ENCODE results near the gene TLE6.
"Not testable (repeated sequence)": the region's sequence is repeated elsewhere in the genome, so short reads cannot be mapped to it uniquely, and the experiment has no call there.

Gene TLE6

DNA sequence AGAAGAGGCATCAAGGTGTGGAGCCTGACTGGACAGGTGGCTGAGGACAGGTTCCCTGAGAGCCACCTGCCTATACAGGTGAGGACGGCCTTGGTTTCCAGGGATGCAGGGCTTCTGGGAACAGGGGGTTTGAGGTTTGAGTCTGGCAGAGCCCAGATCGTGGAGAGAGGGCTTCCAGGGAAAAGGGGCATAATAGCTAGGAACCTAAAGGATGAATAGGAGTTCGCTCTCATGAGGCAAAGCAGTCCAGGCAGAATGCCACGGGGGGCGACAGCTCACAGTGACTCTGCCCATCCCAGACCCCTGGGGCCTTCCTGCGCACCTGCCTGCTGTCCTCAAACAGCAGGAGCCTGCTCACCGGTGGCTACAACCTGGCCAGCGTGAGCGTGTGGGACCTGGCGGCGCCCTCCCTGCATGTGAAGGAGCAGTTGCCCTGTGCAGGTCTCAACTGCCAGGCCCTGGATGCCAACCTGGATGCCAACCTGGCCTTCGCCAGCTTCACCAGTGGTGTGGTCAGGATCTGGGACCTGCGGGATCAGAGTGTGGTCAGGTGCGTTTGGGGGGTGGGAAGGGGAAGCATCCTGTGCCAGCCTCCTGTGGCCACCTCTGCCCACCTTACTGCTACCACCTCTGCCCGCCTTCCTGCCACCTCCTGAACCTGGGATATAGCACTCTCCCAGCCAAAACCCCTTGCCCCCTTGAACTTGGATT, 12.0 kb downstream of the TLE6 start:
- no peaks in the 10 kb centered on the region for H3K9me3 ChIP-seq (ENCODE audit: insufficient read depth, low read depth, low read length)
- H3K9ac ChIP-seq (ENCODE audit: low read depth, low read length) = no peak overlapping the region
- no peak overlapping the region for H3K27ac ChIP-seq (ENCODE audit: low read length)
- H3K27me3 ChIP-seq (ENCODE audit: insufficient read depth, low read length) = peaks cover 53% of the 10 kb centered on the region
- H3K4me1 ChIP-seq (ENCODE audit: insufficient read depth, low read length) = peaks cover 13% of the 10 kb centered on the region; the same call in 1 of the 2 replicates
- no peak overlapping the region for H3K4me3 ChIP-seq (ENCODE audit: low read length)
- H3K36me3 ChIP-seq (ENCODE audit: insufficient read depth, low read depth, low read length) = no peaks in the 10 kb centered on the region

DNA sequence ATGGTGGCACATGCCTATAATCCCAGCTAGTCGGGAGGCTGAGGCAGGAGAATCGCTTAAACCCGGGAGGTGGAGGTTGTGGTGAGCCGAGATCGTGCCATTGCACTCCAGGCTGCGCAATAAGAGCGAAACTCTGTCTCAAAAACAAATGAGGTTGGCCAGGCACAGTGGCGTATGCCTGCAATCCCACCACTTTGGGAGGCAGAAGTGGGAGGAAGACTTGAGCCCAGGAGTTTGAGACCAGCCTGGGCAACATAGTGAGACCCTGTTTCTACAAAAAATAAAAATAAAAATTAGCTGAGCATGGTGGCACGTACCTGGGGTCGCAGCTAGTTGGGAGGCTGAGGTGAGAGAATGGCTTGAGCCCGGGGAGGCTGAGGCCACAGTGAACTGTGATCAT, 15.0 kb downstream of the TLE6 start:
- H3K27ac ChIP-seq (ENCODE audit: low read length); H3K36me3 ChIP-seq (ENCODE audit: insufficient read depth, low read depth, low read length); H3K9me3 ChIP-seq (ENCODE audit: insufficient read depth, low read depth, low read length); H3K4me1 ChIP-seq (ENCODE audit: insufficient read depth, low read length); H3K4me3 ChIP-seq (ENCODE audit: low read length); H3K9ac ChIP-seq (ENCODE audit: low read depth, low read length): not testable (repeated sequence)
- H3K27me3 ChIP-seq (ENCODE audit: insufficient read depth, low read length) = peaks cover 27% of the 10 kb centered on the region

DNA sequence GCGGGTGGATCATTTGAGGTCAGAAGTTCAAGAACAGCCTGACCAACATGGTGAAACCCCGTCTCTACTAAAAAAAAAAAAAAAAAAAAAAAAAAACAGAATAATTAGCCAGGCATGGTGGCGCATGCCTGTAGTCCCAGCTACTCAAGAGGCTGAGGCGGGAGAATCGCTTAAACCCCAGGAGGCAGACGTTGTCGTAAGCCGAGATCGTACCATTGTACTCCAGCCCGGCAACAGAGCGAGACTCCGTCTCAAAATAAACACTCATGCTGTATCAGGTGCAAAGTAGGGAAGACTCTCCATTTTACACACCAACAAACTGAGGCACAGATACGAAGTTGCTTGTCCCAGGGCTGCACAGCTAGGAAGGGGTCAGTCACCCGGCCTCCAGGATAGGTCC, 15.6 kb downstream of the TLE6 start:
- Histone ChIP-seq H3K4me3 (ENCODE audit: low read length) (no peak overlapping the region), H3K4me1 (ENCODE audit: insufficient read depth, low read length) (no peaks in the 10 kb centered on the region), H3K27ac (ENCODE audit: low read length) (no peak overlapping the region), H3K36me3 (ENCODE audit: insufficient read depth, low read depth, low read length) (no peaks in the 10 kb centered on the region), H3K9ac (ENCODE audit: low read depth, low read length) (no peak overlapping the region), H3K9me3 (ENCODE audit: insufficient read depth, low read depth, low read length) (no peaks in the 10 kb centered on the region), H3K27me3 (ENCODE audit: insufficient read depth, low read length) (peaks cover 21% of the 10 kb centered on the region)

DNA sequence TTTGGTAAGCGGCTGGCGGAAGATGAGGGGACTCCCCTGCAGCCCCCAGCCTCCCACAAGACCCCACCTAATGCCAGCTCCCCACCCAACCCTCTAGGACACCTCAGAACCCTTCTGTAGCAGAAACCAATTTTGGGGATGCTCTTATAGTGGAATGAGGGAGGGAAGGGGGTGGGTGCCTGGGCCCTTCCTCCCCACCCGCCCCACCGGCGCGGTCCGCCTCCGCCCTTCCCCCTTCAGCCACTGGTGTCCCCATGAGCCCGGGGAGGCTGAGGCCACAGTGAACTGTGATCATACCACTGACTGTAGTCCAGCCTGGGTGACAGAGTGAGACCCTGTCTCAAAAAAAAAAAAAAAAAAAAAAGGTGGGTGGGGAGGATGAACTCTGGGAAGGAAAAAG, 16.2 kb downstream of the TLE6 start:
- Histone ChIP-seq H3K27ac (ENCODE audit: low read length) (no peak overlapping the region), H3K4me1 (ENCODE audit: insufficient read depth, low read length) (no peaks in the 10 kb centered on the region), H3K27me3 (ENCODE audit: insufficient read depth, low read length) (peaks cover 15% of the 10 kb centered on the region), H3K4me3 (ENCODE audit: low read length) (no peak overlapping the region), H3K9me3 (ENCODE audit: insufficient read depth, low read depth, low read length) (no peaks in the 10 kb centered on the region), H3K36me3 (ENCODE audit: insufficient read depth, low read depth, low read length) (no peaks in the 10 kb centered on the region), H3K9ac (ENCODE audit: low read depth, low read length) (no peak overlapping the region)

DNA sequence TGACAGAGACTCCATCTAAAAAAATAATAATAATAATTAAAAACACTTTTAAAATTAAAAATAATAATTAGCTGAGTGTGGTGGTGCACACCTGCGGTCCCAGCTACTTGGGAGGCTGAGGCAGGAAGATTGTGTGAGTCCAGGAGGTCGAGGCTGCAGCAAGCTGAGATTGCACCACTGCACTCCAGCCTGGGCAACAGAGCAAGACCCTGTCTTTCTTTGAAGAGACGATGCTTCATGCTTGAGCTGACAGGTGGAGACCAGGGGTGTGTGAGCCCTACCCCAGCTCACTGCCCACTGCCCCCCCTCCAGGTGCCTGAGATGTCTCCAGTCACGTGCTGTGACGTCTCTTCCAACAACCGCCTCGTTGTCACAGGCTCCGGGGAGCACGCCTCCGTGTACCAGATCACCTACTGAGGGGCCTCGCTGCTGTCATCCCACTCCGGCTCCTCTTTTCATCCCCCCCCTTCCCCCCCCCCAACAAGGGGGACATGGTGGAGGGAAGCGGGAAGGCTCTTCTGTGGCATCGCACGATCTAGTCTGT, 17.3 kb downstream of the TLE6 start:
- Histone ChIP-seq H3K36me3 (ENCODE audit: insufficient read depth, low read depth, low read length) (no peaks in the 10 kb centered on the region), H3K27ac (ENCODE audit: low read length) (no peak overlapping the region), H3K9me3 (ENCODE audit: insufficient read depth, low read depth, low read length) (no peaks in the 10 kb centered on the region), H3K4me3 (ENCODE audit: low read length) (no peak overlapping the region), H3K4me1 (ENCODE audit: insufficient read depth, low read length) (no peaks in the 10 kb centered on the region), H3K27me3 (ENCODE audit: insufficient read depth, low read length) (peaks cover 4% of the 10 kb centered on the region; the same call in 1 of the 2 replicates), H3K9ac (ENCODE audit: low read depth, low read length) (no peak overlapping the region)

DNA sequence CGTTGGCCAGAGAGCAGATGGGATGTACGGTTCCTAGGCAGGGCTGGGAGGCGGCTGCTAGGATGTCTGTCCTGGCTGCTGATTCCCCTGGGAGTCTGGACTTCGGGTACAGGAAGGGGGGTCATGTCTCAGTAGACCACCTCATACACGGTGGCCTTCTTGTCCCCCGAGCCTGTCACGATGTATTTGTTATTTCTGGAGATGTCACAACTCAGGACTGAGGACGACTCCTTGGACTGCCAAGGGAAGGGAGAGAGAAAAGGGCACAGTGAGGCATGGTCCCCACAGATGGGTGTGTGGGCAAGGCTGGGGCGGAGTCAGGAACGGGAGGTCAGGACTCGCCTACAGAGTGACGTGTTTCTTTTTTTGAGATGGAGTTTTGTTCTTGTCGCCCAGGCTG, 20.4 kb downstream of the TLE6 start:
- no peak overlapping the region for H3K4me3 ChIP-seq (ENCODE audit: low read length)
- no peak overlapping the region for H3K9ac ChIP-seq (ENCODE audit: low read depth, low read length)
- H3K9me3 ChIP-seq (ENCODE audit: insufficient read depth, low read depth, low read length) = no peaks in the 10 kb centered on the region
- peaks cover 3% of the 10 kb centered on the region; the same call in 1 of the 2 replicates for H3K27me3 ChIP-seq (ENCODE audit: insufficient read depth, low read length)
- H3K36me3 ChIP-seq (ENCODE audit: insufficient read depth, low read depth, low read length) = no peaks in the 10 kb centered on the region
- H3K4me1 ChIP-seq (ENCODE audit: insufficient read depth, low read length) = no peaks in the 10 kb centered on the region
- no peak overlapping the region for H3K27ac ChIP-seq (ENCODE audit: low read length)

DNA sequence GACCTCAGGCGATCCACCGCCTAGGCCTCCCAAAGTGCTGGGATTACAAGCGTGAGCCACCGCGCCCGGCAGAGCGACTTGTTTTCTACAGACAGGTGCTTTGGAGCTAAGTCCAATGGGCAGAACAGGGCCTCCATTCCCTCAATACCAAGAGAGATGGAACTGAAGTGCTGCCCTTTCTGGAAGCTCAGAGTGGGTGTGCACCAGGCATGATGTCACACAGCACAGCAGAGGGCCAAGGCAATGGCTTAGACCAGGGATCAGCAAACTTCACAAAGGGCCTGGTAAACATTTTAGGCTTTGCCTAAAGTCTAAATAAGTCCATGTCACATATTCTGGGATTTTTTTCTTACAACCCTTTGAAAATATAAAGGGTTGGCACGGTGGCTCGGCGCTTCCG, 21.3 kb downstream of the TLE6 start:
- Histone ChIP-seq H3K9ac (ENCODE audit: low read depth, low read length) (no peak overlapping the region), H3K36me3 (ENCODE audit: insufficient read depth, low read depth, low read length) (no peaks in the 10 kb centered on the region), H3K4me1 (ENCODE audit: insufficient read depth, low read length) (no peaks in the 10 kb centered on the region), H3K4me3 (ENCODE audit: low read length) (no peak overlapping the region), H3K27me3 (ENCODE audit: insufficient read depth, low read length) (no peaks in the 10 kb centered on the region; the same call in 1 of the 2 replicates), H3K9me3 (ENCODE audit: insufficient read depth, low read depth, low read length) (no peaks in the 10 kb centered on the region), H3K27ac (ENCODE audit: low read length) (no peak overlapping the region)

DNA sequence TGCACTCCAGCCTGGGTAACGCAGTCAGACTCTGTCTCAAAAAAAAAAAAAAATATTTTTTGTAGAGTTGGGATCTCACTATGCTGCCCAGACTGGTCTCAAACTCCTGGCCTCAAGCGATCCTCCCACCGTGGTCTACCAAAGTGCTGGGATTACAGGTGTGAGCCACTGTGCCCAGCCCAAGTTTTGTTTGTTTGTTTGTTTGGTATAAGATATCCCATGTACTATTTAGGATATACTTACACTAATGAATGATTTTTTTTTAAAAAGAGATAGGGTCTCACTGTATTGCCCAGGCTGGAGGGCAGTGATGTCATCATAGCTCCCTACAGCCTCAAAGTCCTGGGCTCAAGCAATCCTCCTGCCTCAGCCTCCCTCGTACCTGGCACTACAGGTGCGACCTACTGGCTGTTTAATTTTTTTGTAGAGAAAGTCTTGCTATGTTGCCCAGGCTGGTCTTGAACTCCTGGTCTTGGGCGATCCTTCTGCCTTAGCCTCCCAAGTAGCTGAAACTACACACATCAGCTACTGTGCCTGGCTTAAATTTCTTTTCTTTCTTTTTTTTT, 24.0 kb downstream of the TLE6 start:
- Histone ChIP-seq H3K27me3 (ENCODE audit: insufficient read depth, low read length) (no peaks in the 10 kb centered on the region; the same call in 1 of the 2 replicates), H3K36me3 (ENCODE audit: insufficient read depth, low read depth, low read length) (no peaks in the 10 kb centered on the region), H3K4me3 (ENCODE audit: low read length) (no peak overlapping the region), H3K9ac (ENCODE audit: low read depth, low read length) (no peak overlapping the region), H3K4me1 (ENCODE audit: insufficient read depth, low read length) (no peaks in the 10 kb centered on the region), H3K9me3 (ENCODE audit: insufficient read depth, low read depth, low read length) (no peaks in the 10 kb centered on the region), H3K27ac (ENCODE audit: low read length) (no peak overlapping the region)

DNA sequence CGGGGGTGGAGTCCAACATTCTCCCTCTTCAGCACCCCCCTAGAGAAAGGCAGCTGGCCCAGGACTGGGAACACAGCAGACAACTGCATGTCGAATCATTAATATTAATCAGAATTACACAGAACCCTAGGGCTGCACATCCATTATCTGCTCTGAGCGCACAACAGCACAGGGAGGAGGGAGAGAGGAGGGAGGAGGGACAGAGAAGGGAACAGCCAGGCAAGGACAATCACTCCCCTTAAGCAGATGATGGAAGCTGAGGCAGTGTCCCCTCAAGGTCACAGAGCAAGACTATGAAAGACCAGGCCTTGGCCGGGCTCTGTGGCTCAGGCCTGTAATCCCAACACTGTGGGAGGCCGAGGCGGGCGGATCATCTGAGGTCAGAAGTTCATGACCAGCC, 25.7 kb downstream of the TLE6 start:
- H3K4me3 ChIP-seq (ENCODE audit: low read length) = no peak overlapping the region
- no peaks in the 10 kb centered on the region for H3K27me3 ChIP-seq (ENCODE audit: insufficient read depth, low read length)
- H3K9ac ChIP-seq (ENCODE audit: low read depth, low read length) = no peak overlapping the region
- H3K4me1 ChIP-seq (ENCODE audit: insufficient read depth, low read length) = no peaks in the 10 kb centered on the region
- H3K9me3 ChIP-seq (ENCODE audit: insufficient read depth, low read depth, low read length) = no peaks in the 10 kb centered on the region
- no peaks in the 10 kb centered on the region for H3K36me3 ChIP-seq (ENCODE audit: insufficient read depth, low read depth, low read length)
- H3K27ac ChIP-seq (ENCODE audit: low read length) = no peak overlapping the region

DNA sequence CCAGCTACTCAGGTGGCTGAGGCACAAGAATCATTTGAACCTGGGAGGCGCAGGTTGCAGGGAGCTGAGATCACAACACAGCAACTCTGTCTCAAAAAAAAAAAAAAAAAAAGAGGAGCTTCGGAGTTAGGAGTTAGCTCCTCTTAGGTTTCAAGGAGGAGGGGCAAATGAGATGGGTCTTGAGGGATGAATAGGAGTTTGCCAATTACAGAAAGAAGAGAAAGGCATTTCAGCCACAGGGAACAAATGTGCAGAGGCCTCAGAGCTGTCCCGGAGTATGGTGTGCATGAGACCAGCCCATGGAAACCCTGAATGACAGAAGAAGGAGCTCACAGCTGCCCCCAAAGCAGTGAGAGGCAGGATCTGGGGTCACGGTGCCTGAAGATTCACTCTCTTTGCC, 27.2 kb downstream of the TLE6 start:
- Histone ChIP-seq H3K4me1 (ENCODE audit: insufficient read depth, low read length) (no peaks in the 10 kb centered on the region), H3K36me3 (ENCODE audit: insufficient read depth, low read depth, low read length) (no peaks in the 10 kb centered on the region)

DNA sequence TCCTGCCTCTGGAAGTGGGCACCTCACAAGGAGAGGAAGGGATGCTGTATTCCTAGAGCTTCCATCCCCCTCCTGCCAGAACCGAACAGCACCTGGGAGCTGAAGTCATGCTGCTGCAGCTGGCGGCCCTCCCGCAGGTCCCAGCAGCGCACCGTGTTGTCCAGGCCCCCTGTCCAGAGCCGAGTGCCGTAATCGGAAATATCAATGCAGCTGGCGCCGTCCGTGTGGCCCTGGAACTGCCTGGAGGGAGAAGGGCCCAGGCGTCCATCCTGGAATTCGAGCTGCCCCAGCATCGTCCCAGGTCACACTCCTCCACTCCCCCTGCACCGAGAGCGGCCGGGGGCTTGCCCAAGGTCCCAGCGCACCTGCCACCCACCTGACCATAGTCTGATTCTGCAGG, 28.0 kb downstream of the TLE6 start:
- Histone ChIP-seq H3K4me1 (ENCODE audit: insufficient read depth, low read length) (no peaks in the 10 kb centered on the region), H3K27ac (ENCODE audit: low read length) (no peak overlapping the region), H3K4me3 (ENCODE audit: low read length) (no peak overlapping the region), H3K27me3 (ENCODE audit: insufficient read depth, low read length) (no peaks in the 10 kb centered on the region), H3K36me3 (ENCODE audit: insufficient read depth, low read depth, low read length) (no peaks in the 10 kb centered on the region), H3K9ac (ENCODE audit: low read depth, low read length) (no peak overlapping the region), H3K9me3 (ENCODE audit: insufficient read depth, low read depth, low read length) (no peaks in the 10 kb centered on the region)

More for the DNA sequence above, 27.2 kb downstream of the TLE6 start:
- Histone ChIP-seq H3K4me3 (ENCODE audit: low read length) (no peak overlapping the region), H3K27me3 (ENCODE audit: insufficient read depth, low read length) (no peaks in the 10 kb centered on the region), H3K9me3 (ENCODE audit: insufficient read depth, low read depth, low read length) (no peaks in the 10 kb centered on the region), H3K9ac (ENCODE audit: low read depth, low read length) (no peak overlapping the region), H3K27ac (ENCODE audit: low read length) (no peak overlapping the region)

DNA sequence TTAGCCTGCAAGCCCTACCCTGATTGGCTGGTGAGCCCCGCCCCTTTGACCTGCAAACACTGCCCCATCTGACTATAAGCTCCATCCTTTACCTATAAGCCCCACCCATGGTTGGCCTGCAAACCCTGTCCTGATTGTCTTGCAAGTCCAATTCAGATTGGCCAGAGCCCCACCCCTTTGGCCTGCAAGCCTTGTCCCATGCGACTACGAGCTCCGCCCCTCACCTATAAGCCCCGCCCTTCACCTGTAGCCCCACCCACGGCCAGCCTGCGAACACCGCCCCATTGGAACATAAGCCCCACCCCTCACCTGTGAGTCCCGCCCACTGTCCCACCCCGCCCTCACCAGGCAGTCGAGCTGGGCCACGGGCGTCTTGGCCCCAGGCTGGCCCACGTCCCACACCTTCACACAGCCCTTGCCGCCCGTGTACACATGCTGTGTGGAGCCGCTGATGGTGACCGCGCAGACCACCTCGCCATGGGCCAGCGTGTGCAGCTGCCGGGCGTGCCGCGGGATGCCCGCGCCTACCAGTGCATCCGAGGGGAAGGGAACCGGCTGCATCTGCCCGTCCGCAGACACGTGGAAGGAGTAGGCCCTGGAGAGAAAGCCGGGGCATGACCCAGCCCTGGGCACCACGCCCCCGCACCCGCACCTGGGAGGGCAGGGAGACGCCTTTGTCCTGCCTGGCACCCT, 28.9 kb downstream of the TLE6 start:
- no peaks in the 10 kb centered on the region for H3K9me3 ChIP-seq (ENCODE audit: insufficient read depth, low read depth, low read length)
- no peak overlapping the region for H3K27ac ChIP-seq (ENCODE audit: low read length)
- H3K4me3 ChIP-seq (ENCODE audit: low read length) = no peak overlapping the region
- H3K4me1 ChIP-seq (ENCODE audit: insufficient read depth, low read length) = no peaks in the 10 kb centered on the region
- H3K9ac ChIP-seq (ENCODE audit: low read depth, low read length) = no peak overlapping the region
- no peaks in the 10 kb centered on the region for H3K36me3 ChIP-seq (ENCODE audit: insufficient read depth, low read depth, low read length)
- no peaks in the 10 kb centered on the region for H3K27me3 ChIP-seq (ENCODE audit: insufficient read depth, low read length)

Measured in iPS-20b (cell line).